Measurements from ENCODE around the gene TMEM204. TPM values are rescaled to one million over a fixed set of nuclear protein-coding genes. Genes with fewer than 3 reads are reported as not detected.

TMEM204 gene
- total RNA-seq, 2 donors from 2014 or later, result 2.9 to 5.0 TPM

GRCh38 chr16:1532081-1532760, 1.2 kb upstream of the TMEM204 start:
- no peaks in the 10 kb centered on the region for H3K9me3 ChIP-seq
- no peak for TF ChIP-seq CTCF (IDR thresholded peaks at IDR 0.05)
- peak overlapping the region; percentile 50 to 61 for H3K9ac ChIP-seq (ENCODE audit: low read depth in 2 of 2, low read length in 2 of 2)
- no peaks in the 10 kb centered on the region for H3K4me1 ChIP-seq
- peak overlapping the region; percentile 81 for H3K27ac ChIP-seq
- H3K36me3 ChIP-seq, result no peaks in the 10 kb centered on the region
- no peaks in the 10 kb centered on the region for H3K27me3 ChIP-seq
- no peak for DNase-seq
- H3K4me3 ChIP-seq, result no peak overlapping the region
- intact Hi-C loops (cut with DNase I), result no loop called here

DNA sequence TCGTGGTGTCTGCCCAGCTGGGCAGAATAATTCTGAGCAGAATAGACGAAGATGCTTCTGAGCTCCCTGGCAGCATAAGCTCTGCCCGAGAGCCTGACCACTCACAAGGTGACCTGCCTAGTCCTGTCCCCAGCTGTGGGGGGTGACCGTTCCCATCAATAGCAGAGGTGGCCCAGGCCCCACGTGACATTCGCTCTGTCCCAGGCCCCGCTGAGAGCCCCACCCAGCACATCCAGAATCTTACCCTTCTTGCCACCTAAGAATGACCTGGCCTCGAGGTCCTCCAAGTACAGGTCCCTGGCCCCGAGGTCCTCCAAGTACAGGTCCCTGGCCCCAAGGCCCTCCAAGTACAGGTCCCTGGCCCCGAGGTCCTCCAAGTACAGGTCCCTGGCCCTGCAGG, 695 bp upstream of the TMEM204 start:
- no peak for DNase-seq
- Histone ChIP-seq H3K27me3 (no peaks in the 10 kb centered on the region), H3K4me3 (no peak overlapping the region), H3K27ac (peak overlapping the region; percentile 81), H3K9me3 (no peaks in the 10 kb centered on the region), H3K9ac (ENCODE audit: low read depth in 2 of 2, low read length in 2 of 2) (peak overlapping the region; percentile 32 to 79), H3K4me1 (no peaks in the 10 kb centered on the region), H3K36me3 (no peaks in the 10 kb centered on the region)
- intact Hi-C loops (cut with DNase I), result no loop called here
- TF ChIP-seq CTCF (IDR thresholded peaks at IDR 0.05), result no peak

DNA sequence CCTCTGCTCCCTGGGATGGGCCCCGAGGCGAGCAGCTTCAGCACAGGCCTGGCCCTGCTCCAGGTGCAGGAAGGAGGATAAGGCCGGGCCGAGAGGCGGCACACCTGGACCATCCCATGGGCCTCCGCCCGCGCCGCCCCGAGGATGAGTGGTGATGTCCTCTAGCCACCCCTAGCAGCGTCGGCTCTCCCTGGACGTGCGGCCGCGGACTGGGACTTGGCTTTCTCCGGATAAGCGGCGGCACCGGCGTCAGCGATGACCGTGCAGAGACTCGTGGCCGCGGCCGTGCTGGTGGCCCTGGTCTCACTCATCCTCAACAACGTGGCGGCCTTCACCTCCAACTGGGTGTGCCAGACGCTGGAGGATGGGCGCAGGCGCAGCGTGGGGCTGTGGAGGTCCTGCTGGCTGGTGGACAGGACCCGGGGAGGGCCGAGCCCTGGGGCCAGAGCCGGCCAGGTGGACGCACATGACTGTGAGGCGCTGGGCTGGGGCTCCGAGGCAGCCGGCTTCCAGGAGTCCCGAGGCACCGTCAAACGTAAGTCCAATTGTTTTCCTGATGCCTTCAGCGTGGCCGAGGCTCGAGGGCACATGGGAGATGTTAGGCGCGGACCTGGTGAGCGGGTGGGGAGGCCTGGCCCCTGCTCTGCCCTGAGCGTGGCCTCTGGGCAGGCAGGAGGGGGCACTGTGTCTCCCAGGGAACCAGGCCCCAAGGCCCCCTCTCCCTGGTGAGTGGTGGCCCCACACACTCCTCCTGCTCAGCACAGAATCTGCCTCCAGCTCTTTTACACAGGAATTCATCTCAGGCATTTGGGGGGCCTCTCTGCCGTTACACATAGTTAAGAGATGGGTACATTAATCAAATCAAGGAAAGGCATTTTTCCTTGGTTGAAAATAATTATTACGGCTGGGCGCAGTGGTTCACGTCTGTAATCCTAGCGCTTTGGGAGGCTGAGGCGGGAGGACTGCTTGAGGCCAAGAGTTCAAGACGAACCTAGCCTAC, 855 bp downstream of the TMEM204 start:
- no peak for TF ChIP-seq CTCF (IDR thresholded peaks at IDR 0.05)
- H3K4me1 ChIP-seq, result no peaks in the 10 kb centered on the region
- H3K4me3 ChIP-seq, result peak overlapping the region; percentile 42
- H3K36me3 ChIP-seq, result no peaks in the 10 kb centered on the region
- no peak for DNase-seq
- intact Hi-C loops (cut with DNase I), result no loop called here
- H3K9ac ChIP-seq (ENCODE audit: low read depth in 2 of 2, low read length in 2 of 2), result peak overlapping the region; percentile 32 to 79
- H3K27me3 ChIP-seq, result no peaks in the 10 kb centered on the region
- H3K27ac ChIP-seq, result peak overlapping the region; percentile 81
- H3K9me3 ChIP-seq, result no peaks in the 10 kb centered on the region

GRCh38 chr16:1535391-1536291, 2.2 kb downstream of the TMEM204 start:
- no peak for DNase-seq
- no peak overlapping the region for H3K27ac ChIP-seq
- H3K9ac ChIP-seq (ENCODE audit: low read depth in 2 of 2, low read length in 2 of 2), result peak overlapping the region in 1 of 2 donors; percentile 79
- H3K4me3 ChIP-seq, result peak overlapping the region; percentile 42
- H3K9me3 ChIP-seq, result no peaks in the 10 kb centered on the region
- intact Hi-C loops (cut with DNase I), result no loop called here
- no peaks in the 10 kb centered on the region for H3K36me3 ChIP-seq
- H3K27me3 ChIP-seq, result no peaks in the 10 kb centered on the region
- H3K4me1 ChIP-seq, result no peaks in the 10 kb centered on the region
- no peak for TF ChIP-seq CTCF (IDR thresholded peaks at IDR 0.05)

GRCh38 chr16:1536601-1537000, 3.1 kb downstream of the TMEM204 start:
- H3K4me1 ChIP-seq, result no peaks in the 10 kb centered on the region
- H3K9ac ChIP-seq (ENCODE audit: low read depth in 2 of 2, low read length in 2 of 2), result peak overlapping the region in 1 of 2 donors; percentile 35
- no peak for DNase-seq
- no peaks in the 10 kb centered on the region for H3K9me3 ChIP-seq
- TF ChIP-seq CTCF (IDR thresholded peaks at IDR 0.05), result no peak
- H3K27me3 ChIP-seq, result no peaks in the 10 kb centered on the region
- intact Hi-C loops (cut with DNase I), result no loop called here
- H3K36me3 ChIP-seq, result no peaks in the 10 kb centered on the region
- no peak overlapping the region for H3K4me3 ChIP-seq
- no peak overlapping the region for H3K27ac ChIP-seq
